Glomerular endothelial cell (primary cell): ENCODE data around the gene GUCY2C. TPM values are rescaled to one million over a fixed set of nuclear protein-coding genes. Genes with fewer than 3 reads are reported as not detected.

Experiments
- DNase-seq: peaks from one replicate; pipeline ENCODE4 v3.0.0-alpha.2; 2011; ENCODE audit warnings: low read depth, low spot score; ENCODE audit errors: extremely low read depth
- total RNA-seq: library from RNA; depleted of rRNA; stranded (reverse); fragments of >200 nt; gene quantifications from 2 replicates; pipeline ENCODE4 v1.2.3, GENCODE V29; 2015

Gene GUCY2C
- total RNA-seq, 1 donor from 2014 or later, result not detected

GRCh38 chr12:14576896-14577295 lies 119.5 kb downstream of the GUCY2C start:
- DNase-seq, result no peak

GRCh38 chr12:14575585-14575984 lies 120.8 kb downstream of the GUCY2C start:
- no peak for DNase-seq

- DNase-seq, result no peak
These were observed 123.3 kb downstream of the GUCY2C start for GRCh38 chr12:14573118-14573517.

- no peak for DNase-seq
These were observed 124.0 kb downstream of the GUCY2C start for GRCh38 chr12:14572401-14572800.

- no peak for DNase-seq
These were observed 124.6 kb downstream of the GUCY2C start for GRCh38 chr12:14571779-14572178.

GRCh38 chr12:14570231-14570630 lies 126.2 kb downstream of the GUCY2C start:
- DNase-seq, result no peak

GRCh38 chr12:14567351-14568162 lies 128.8 kb downstream of the GUCY2C start, which contains the start of gene PLBD1:
Gene PLBD1, minus strand, starts transcription at chr12:14567883. Its CDS starts 187 bp downstream, at chr12:14567696.
- no peak for DNase-seq

- DNase-seq, result no peak
These were observed 132.0 kb downstream of the GUCY2C start for GRCh38 chr12:14564336-14564959.

GRCh38 chr12:14563046-14563445 lies 133.4 kb downstream of the GUCY2C start:
- no peak for DNase-seq

Other genes starting within 250 kb of the GUCY2C start
- gene PLBD1, start 128.7 kb downstream of the GUCY2C start, total RNA-seq, result 0.23 and 0.29 TPM in 2 replicates
- 21.6 and 24.1 TPM in 2 replicates for gene WBP11, start 106.9 kb upstream of the GUCY2C start, total RNA-seq
- gene C12orf60, start 107.1 kb upstream of the GUCY2C start, total RNA-seq, result 0.24 and 2.1 TPM in 2 replicates
- gene SMCO3, start 117.6 kb upstream of the GUCY2C start, total RNA-seq, result 0.05 and 0.12 TPM in 2 replicates
- gene ART4, start 146.9 kb upstream of the GUCY2C start, total RNA-seq, result 0.29 and 1.8 TPM in 2 replicates
- 2.6 and 9.1 TPM in 2 replicates for gene MGP, start 189.3 kb upstream of the GUCY2C start, total RNA-seq
- gene ERP27, start 241.9 kb upstream of the GUCY2C start, total RNA-seq, result not detected in 2 replicates